Measurements from ENCODE around the gene ASCL5. TPM values are rescaled to one million over a fixed set of nuclear protein-coding genes. Genes with fewer than 3 reads are reported as not detected.
A peak's percentile ranks its signal among the peaks of the same experiment; 100 is the strongest.

The ASCL5 gene
- total and polyA plus RNA-seq, 9 of the 15 experiments (the other 6 are each of a cell fraction or from before 2014, with no cell fraction given), result 0.09 TPM; not detected in 8

GRCh38 chr1:201119206-201120197, 7.5 kb downstream of the ASCL5 start (continued):
- TF ChIP-seq CTCF (IDR thresholded peaks at IDR 0.05 in 2 of 3, conservative IDR thresholded peaks at IDR 0.05 in 1 of 3; ENCODE audit: insufficient read depth in 2 of 3, low read depth in 1 of 3, low read length in 3 of 3), result peak; percentile 86 to 95 (median 88)

DNA sequence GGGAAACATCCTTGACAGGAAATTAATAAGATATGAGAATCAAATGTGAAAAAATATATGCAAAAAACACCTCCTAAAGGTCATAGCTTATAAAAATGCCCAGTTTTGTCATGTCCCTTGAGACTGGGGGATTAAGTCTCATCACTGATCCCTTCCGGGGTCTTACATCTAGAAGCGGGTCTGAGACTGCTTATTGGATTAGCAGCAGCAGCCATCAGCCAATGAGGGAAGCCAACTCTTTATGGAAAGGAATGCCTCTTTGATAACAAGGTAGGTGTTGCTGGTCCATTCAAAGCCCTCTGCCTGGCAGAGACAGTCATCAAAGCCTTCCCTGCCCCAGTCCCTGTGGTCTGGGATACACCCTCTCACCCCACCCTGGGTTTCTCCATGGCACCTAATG, 10.9 kb downstream of the ASCL5 start:
- POLR2A ChIA-PET, result interaction anchor here (1.1 kb wide), 1 partner anchor 30 kb away, joined by 5 read pairs; no protein-coding TSS in a partner anchor
- no peaks in the 10 kb centered on the region for H3K9me1 ChIP-seq (ENCODE audit: control insufficient read depth, insufficient read depth, low read length)
- no peaks in the 10 kb centered on the region for H3K79me2 ChIP-seq (ENCODE audit: control insufficient read depth, insufficient read depth, low read length)
- peaks cover 12% of the 10 kb centered on the region; the same call in 1 of the 2 replicates for H4K20me1 ChIP-seq (replicated peaks; ENCODE audit: control insufficient read depth, insufficient read depth, low read length)
- TF ChIP-seq, protein P1, sequence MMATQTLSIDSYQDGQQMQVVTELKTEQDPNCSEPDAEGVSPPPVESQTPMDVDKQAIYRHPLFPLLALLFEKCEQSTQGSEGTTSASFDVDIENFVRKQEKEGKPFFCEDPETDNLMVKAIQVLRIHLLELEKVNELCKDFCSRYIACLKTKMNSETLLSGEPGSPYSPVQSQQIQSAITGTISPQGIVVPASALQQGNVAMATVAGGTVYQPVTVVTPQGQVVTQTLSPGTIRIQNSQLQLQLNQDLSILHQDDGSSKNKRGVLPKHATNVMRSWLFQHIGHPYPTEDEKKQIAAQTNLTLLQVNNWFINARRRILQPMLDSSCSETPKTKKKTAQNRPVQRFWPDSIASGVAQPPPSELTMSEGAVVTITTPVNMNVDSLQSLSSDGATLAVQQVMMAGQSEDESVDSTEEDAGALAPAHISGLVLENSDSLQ (IDR thresholded peaks at IDR 0.05), result no peak
- no peak for TF ChIP-seq ETV6 (IDR thresholded peaks at IDR 0.05; ENCODE audit: borderline replicate concordance in 1 of 2, low read depth in 2 of 2, low read length in 1 of 2)
- no peak for TF ChIP-seq ETV6 (CRISPR knock-in tag; IDR thresholded peaks at IDR 0.05; ENCODE audit: borderline replicate concordance)
- TF ChIP-seq, protein P2, sequence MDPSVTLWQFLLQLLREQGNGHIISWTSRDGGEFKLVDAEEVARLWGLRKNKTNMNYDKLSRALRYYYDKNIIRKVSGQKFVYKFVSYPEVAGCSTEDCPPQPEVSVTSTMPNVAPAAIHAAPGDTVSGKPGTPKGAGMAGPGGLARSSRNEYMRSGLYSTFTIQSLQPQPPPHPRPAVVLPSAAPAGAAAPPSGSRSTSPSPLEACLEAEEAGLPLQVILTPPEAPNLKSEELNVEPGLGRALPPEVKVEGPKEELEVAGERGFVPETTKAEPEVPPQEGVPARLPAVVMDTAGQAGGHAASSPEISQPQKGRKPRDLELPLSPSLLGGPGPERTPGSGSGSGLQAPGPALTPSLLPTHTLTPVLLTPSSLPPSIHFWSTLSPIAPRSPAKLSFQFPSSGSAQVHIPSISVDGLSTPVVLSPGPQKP (CRISPR knock-in tag; IDR thresholded peaks at IDR 0.05), result no peak
- no peak overlapping the region for H3K4me3 ChIP-seq
- H3K4me1 ChIP-seq (replicated peaks in 1 of 2; ENCODE audit: control insufficient read depth in 2 of 2, insufficient read depth in 2 of 2, low read length in 2 of 2), result peaks cover 0 to 7% of the 10 kb centered on the region in 2 experiments; a peak in 2 of 5 replicates
- H3K4me2 ChIP-seq (ENCODE audit: insufficient read depth, low read length), result no peak overlapping the region
- H3K9me3 ChIP-seq (replicated peaks; ENCODE audit: control insufficient read depth, insufficient read depth, low read depth, low read length), result no peaks in the 10 kb centered on the region
- CTCF ChIA-PET (ENCODE audit: low intra/inter-chr PET ratio), result no interaction called here
- peaks cover 25 to 51% of the 10 kb centered on the region in 2 experiments for H3K27me3 ChIP-seq (ENCODE audit: control insufficient read depth in 2 of 2, insufficient read depth in 2 of 2, low read length in 2 of 2)
- DNase-seq (ENCODE audit: extremely low read depth in 1 of 4, low spot score in 3 of 4) (no peak), FAIRE-seq (no peak), ATAC-seq (no peak)
- no peak overlapping the region for H3K9ac ChIP-seq (ENCODE audit: insufficient read depth in 1 of 2, low read depth in 2 of 2, low read length in 2 of 2)
- no TSS peak for BruUV-seq (replicated peaks)
- no peaks in the 10 kb centered on the region for H3K36me3 ChIP-seq (ENCODE audit: control insufficient read depth, insufficient read depth, low read length)
- WGBS (ENCODE audit: insufficient coverage, low coverage, missing lambda C conversion rate), result 2% methylated on average over 2 of the region's 2 CpGs
- H3K27ac ChIP-seq (ENCODE audit: extremely low read depth, low read depth, low read length), result no peak overlapping the region
- in situ Hi-C loops (cut with MboI), result no loop called here
- no peak overlapping the region for H2AFZ ChIP-seq (ENCODE audit: low read depth, low read length)
- intact Hi-C loops (cut with micrococcal nuclease), result loop anchor here (10.0 kb wide), 1 partner anchor 71 kb away; no protein-coding TSS in a partner anchor

Data from K562 (cell line).